ENCODE measurements around the gene GRM1. TPM values are rescaled to one million over a fixed set of nuclear protein-coding genes. Genes with fewer than 3 reads are reported as not detected.
"Not testable (repeated sequence)": the region's sequence is repeated elsewhere in the genome, so short reads cannot be mapped to it uniquely, and the experiment has no call there.

The GRM1 gene
- total RNA-seq, 2 donors from 2014 or later: 0.57 to 0.62 TPM

GRCh38 chr6:146269482-146269881 lies 240.6 kb downstream of the GRM1 start:
- Histone ChIP-seq H3K36me3 (ENCODE audit: control insufficient read depth, insufficient read depth, low read length) (no peaks in the 10 kb centered on the region), H3K4me1 (ENCODE audit: control insufficient read depth, insufficient read depth, low read length) (no peaks in the 10 kb centered on the region), H3K9ac (ENCODE audit: extremely low read depth, low read length, poor library complexity, severe bottlenecking) (no peak overlapping the region), H3K27me3 (ENCODE audit: control insufficient read depth, insufficient read depth, low read length, poor library complexity, severe bottlenecking) (no peaks in the 10 kb centered on the region), H3K9me3 (ENCODE audit: control insufficient read depth, low read length) (no peaks in the 10 kb centered on the region), H3K4me3 (ENCODE audit: low read length) (no peak overlapping the region), H3K27ac (ENCODE audit: low read depth, low read length) (no peak overlapping the region)
- no peak overlapping the region for H3K4me3 Mint-ChIP-seq
- DNase-seq: no peak
- H3K9me3 Mint-ChIP-seq: peaks cover 18% of the 10 kb centered on the region
- no peaks in the 10 kb centered on the region for H3K27me3 Mint-ChIP-seq (ENCODE audit: insufficient read depth)
- peaks cover 1% of the 10 kb centered on the region for H3K4me1 Mint-ChIP-seq
- H3K27ac Mint-ChIP-seq: no peak overlapping the region
- no peak for TF ChIP-seq CTCF (conservative IDR thresholded peaks at IDR 0.05)
- H3K36me3 Mint-ChIP-seq (ENCODE audit: low read depth): peaks cover 2% of the 10 kb centered on the region

- H3K27me3 ChIP-seq (ENCODE audit: control insufficient read depth, insufficient read depth, low read length, poor library complexity, severe bottlenecking); DNase-seq; H3K36me3 ChIP-seq (ENCODE audit: control insufficient read depth, insufficient read depth, low read length); H3K4me1 ChIP-seq (ENCODE audit: control insufficient read depth, insufficient read depth, low read length); H3K9ac ChIP-seq (ENCODE audit: extremely low read depth, low read length, poor library complexity, severe bottlenecking); H3K9me3 ChIP-seq (ENCODE audit: control insufficient read depth, low read length); H3K4me3 ChIP-seq (ENCODE audit: low read length); H3K27me3 Mint-ChIP-seq (ENCODE audit: insufficient read depth); H3K27ac ChIP-seq (ENCODE audit: low read depth, low read length); H3K36me3 Mint-ChIP-seq (ENCODE audit: low read depth); H3K4me3 Mint-ChIP-seq; H3K4me1 Mint-ChIP-seq; H3K27ac Mint-ChIP-seq: not testable (repeated sequence)
- 90% methylated on average over 1 of the region's 1 CpG; no CpG with 5 or more reads in 1 of the 2 experiments for WGBS, 2 experiments (ENCODE audit: insufficient coverage in 1 of 2, insufficient read length in 1 of 2)
- peaks cover 11% of the 10 kb centered on the region for H3K9me3 Mint-ChIP-seq
Measured at GRCh38 chr6:146271163-146271562, 242.3 kb downstream of the GRM1 start.

- Histone ChIP-seq H3K9ac (ENCODE audit: extremely low read depth, low read length, poor library complexity, severe bottlenecking) (no peak overlapping the region), H3K27me3 (ENCODE audit: control insufficient read depth, insufficient read depth, low read length, poor library complexity, severe bottlenecking) (no peaks in the 10 kb centered on the region), H3K4me3 (ENCODE audit: low read length) (no peak overlapping the region), H3K36me3 (ENCODE audit: control insufficient read depth, insufficient read depth, low read length) (no peaks in the 10 kb centered on the region), H3K27ac (ENCODE audit: low read depth, low read length) (no peak overlapping the region), H3K9me3 (ENCODE audit: control insufficient read depth, low read length) (no peaks in the 10 kb centered on the region), H3K4me1 (ENCODE audit: control insufficient read depth, insufficient read depth, low read length) (no peaks in the 10 kb centered on the region)
- no peak for TF ChIP-seq CTCF (conservative IDR thresholded peaks at IDR 0.05)
- no peak for DNase-seq
- H3K4me3 Mint-ChIP-seq: no peak overlapping the region
- no peak overlapping the region for H3K27ac Mint-ChIP-seq
- no peaks in the 10 kb centered on the region for H3K27me3 Mint-ChIP-seq (ENCODE audit: insufficient read depth)
- H3K36me3 Mint-ChIP-seq (ENCODE audit: low read depth): no peaks in the 10 kb centered on the region
- no peaks in the 10 kb centered on the region for H3K9me3 Mint-ChIP-seq
- H3K4me1 Mint-ChIP-seq: peaks cover 3% of the 10 kb centered on the region
Measured at GRCh38 chr6:146273490-146273889, 244.6 kb downstream of the GRM1 start.

- TF ChIP-seq CTCF (conservative IDR thresholded peaks at IDR 0.05): no peak
- no peaks in the 10 kb centered on the region for H3K9me3 Mint-ChIP-seq
- Histone ChIP-seq H3K4me1 (ENCODE audit: control insufficient read depth, insufficient read depth, low read length) (no peaks in the 10 kb centered on the region), H3K36me3 (ENCODE audit: control insufficient read depth, insufficient read depth, low read length) (no peaks in the 10 kb centered on the region), H3K9me3 (ENCODE audit: control insufficient read depth, low read length) (no peaks in the 10 kb centered on the region), H3K9ac (ENCODE audit: extremely low read depth, low read length, poor library complexity, severe bottlenecking) (no peak overlapping the region), H3K27ac (ENCODE audit: low read depth, low read length) (no peak overlapping the region), H3K27me3 (ENCODE audit: control insufficient read depth, insufficient read depth, low read length, poor library complexity, severe bottlenecking) (no peaks in the 10 kb centered on the region), H3K4me3 (ENCODE audit: low read length) (no peak overlapping the region)
- no peaks in the 10 kb centered on the region for H3K36me3 Mint-ChIP-seq (ENCODE audit: low read depth)
- no peaks in the 10 kb centered on the region for H3K27me3 Mint-ChIP-seq (ENCODE audit: insufficient read depth)
- 77 to 79% methylated on average over 2 of the region's 2 CpGs for WGBS, 2 experiments (ENCODE audit: insufficient coverage in 1 of 2, insufficient read length in 1 of 2)
- H3K27ac Mint-ChIP-seq: no peak overlapping the region
- no peak overlapping the region for H3K4me3 Mint-ChIP-seq
- H3K4me1 Mint-ChIP-seq: peaks cover 3% of the 10 kb centered on the region
- DNase-seq: no peak
Measured at GRCh38 chr6:146277142-146277541, 248.3 kb downstream of the GRM1 start.

Data from endodermal cell (in vitro differentiated cells).